ENCODE data around the gene ADCYAP1R1.

The ADCYAP1R1 gene

GRCh38 chr7:31058122-31058521 lies 6.0 kb downstream of the ADCYAP1R1 start:
- Histone ChIP-seq H3K4me1 (ENCODE audit: low read length) (no peaks in the 10 kb centered on the region), H3K4me3 (ENCODE audit: low read length) (no peak overlapping the region), H3K79me2 (ENCODE audit: low read length) (no peaks in the 10 kb centered on the region), H3K36me3 (replicated peaks; ENCODE audit: low read depth, low read length) (no peaks in the 10 kb centered on the region), H3K27ac (ENCODE audit: low read length) (no peak overlapping the region), H3K27me3 (ENCODE audit: low read depth, low read length) (no peaks in the 10 kb centered on the region), H4K20me1 (ENCODE audit: insufficient read depth, low read length) (no peaks in the 10 kb centered on the region), H3K9me3 (ENCODE audit: insufficient read depth, low read length) (no peaks in the 10 kb centered on the region), H3K9ac (ENCODE audit: low read length) (no peak overlapping the region), H3K4me2 (ENCODE audit: low read length) (no peak overlapping the region), H2AFZ (ENCODE audit: low read depth, low read length) (no peak overlapping the region)
- TF ChIP-seq, protein P1, sequence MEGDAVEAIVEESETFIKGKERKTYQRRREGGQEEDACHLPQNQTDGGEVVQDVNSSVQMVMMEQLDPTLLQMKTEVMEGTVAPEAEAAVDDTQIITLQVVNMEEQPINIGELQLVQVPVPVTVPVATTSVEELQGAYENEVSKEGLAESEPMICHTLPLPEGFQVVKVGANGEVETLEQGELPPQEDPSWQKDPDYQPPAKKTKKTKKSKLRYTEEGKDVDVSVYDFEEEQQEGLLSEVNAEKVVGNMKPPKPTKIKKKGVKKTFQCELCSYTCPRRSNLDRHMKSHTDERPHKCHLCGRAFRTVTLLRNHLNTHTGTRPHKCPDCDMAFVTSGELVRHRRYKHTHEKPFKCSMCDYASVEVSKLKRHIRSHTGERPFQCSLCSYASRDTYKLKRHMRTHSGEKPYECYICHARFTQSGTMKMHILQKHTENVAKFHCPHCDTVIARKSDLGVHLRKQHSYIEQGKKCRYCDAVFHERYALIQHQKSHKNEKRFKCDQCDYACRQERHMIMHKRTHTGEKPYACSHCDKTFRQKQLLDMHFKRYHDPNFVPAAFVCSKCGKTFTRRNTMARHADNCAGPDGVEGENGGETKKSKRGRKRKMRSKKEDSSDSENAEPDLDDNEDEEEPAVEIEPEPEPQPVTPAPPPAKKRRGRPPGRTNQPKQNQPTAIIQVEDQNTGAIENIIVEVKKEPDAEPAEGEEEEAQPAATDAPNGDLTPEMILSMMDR (IDR thresholded peaks at IDR 0.05; ENCODE audit: low read depth, low read length) = no peak
- no peak for TF ChIP-seq EZH2phosphoT487 (IDR thresholded peaks at IDR 0.05; ENCODE audit: low read depth)

GRCh38 chr7:31058688-31059087 lies 6.6 kb downstream of the ADCYAP1R1 start:
- Histone ChIP-seq H3K9ac (ENCODE audit: low read length) (no peak overlapping the region), H3K4me2 (ENCODE audit: low read length) (no peak overlapping the region), H3K27me3 (ENCODE audit: low read depth, low read length) (no peaks in the 10 kb centered on the region), H3K4me1 (ENCODE audit: low read length) (no peaks in the 10 kb centered on the region), H3K36me3 (replicated peaks; ENCODE audit: low read depth, low read length) (no peaks in the 10 kb centered on the region), H3K9me3 (ENCODE audit: insufficient read depth, low read length) (no peaks in the 10 kb centered on the region), H3K4me3 (ENCODE audit: low read length) (no peak overlapping the region), H4K20me1 (ENCODE audit: insufficient read depth, low read length) (no peaks in the 10 kb centered on the region), H3K79me2 (ENCODE audit: low read length) (no peaks in the 10 kb centered on the region), H3K27ac (ENCODE audit: low read length) (no peak overlapping the region), H2AFZ (ENCODE audit: low read depth, low read length) (no peak overlapping the region)
- TF ChIP-seq, protein P1 (IDR thresholded peaks at IDR 0.05; ENCODE audit: low read depth, low read length) = no peak
- TF ChIP-seq EZH2phosphoT487 (IDR thresholded peaks at IDR 0.05; ENCODE audit: low read depth) = no peak

GRCh38 chr7:31059551-31059950 lies 7.4 kb downstream of the ADCYAP1R1 start:
- Histone ChIP-seq H3K4me1 (ENCODE audit: low read length) (no peaks in the 10 kb centered on the region), H3K36me3 (replicated peaks; ENCODE audit: low read depth, low read length) (no peaks in the 10 kb centered on the region), H3K4me3 (ENCODE audit: low read length) (no peak overlapping the region), H3K9ac (ENCODE audit: low read length) (no peak overlapping the region), H3K79me2 (ENCODE audit: low read length) (no peaks in the 10 kb centered on the region), H2AFZ (ENCODE audit: low read depth, low read length) (no peak overlapping the region), H3K27ac (ENCODE audit: low read length) (no peak overlapping the region), H4K20me1 (ENCODE audit: insufficient read depth, low read length) (no peaks in the 10 kb centered on the region), H3K9me3 (ENCODE audit: insufficient read depth, low read length) (no peaks in the 10 kb centered on the region), H3K27me3 (ENCODE audit: low read depth, low read length) (no peaks in the 10 kb centered on the region), H3K4me2 (ENCODE audit: low read length) (no peak overlapping the region)
- TF ChIP-seq, protein P1 (IDR thresholded peaks at IDR 0.05; ENCODE audit: low read depth, low read length) = 0 out of 2 replicates have a peak, but pooled peaks have one; percentile 7
- TF ChIP-seq EZH2phosphoT487 (IDR thresholded peaks at IDR 0.05; ENCODE audit: low read depth) = no peak

GRCh38 chr7:31061185-31061584 lies 9.1 kb downstream of the ADCYAP1R1 start:
- H3K4me2 ChIP-seq (ENCODE audit: low read length) = no peak overlapping the region

More at GRCh38 chr7:31061185-31061584, 9.1 kb downstream of the ADCYAP1R1 start:
- TF ChIP-seq, protein P1 (IDR thresholded peaks at IDR 0.05; ENCODE audit: low read depth, low read length) = no peak
- no peak for TF ChIP-seq EZH2phosphoT487 (IDR thresholded peaks at IDR 0.05; ENCODE audit: low read depth)
- H3K4me3 ChIP-seq (ENCODE audit: low read length) = no peak overlapping the region
- H2AFZ ChIP-seq (ENCODE audit: low read depth, low read length) = no peak overlapping the region
- no peaks in the 10 kb centered on the region for H3K9me3 ChIP-seq (ENCODE audit: insufficient read depth, low read length)
- H3K27me3 ChIP-seq (ENCODE audit: low read depth, low read length) = no peaks in the 10 kb centered on the region
- H3K27ac ChIP-seq (ENCODE audit: low read length) = no peak overlapping the region
- H3K4me1 ChIP-seq (ENCODE audit: low read length) = no peaks in the 10 kb centered on the region
- H3K9ac ChIP-seq (ENCODE audit: low read length) = no peak overlapping the region
- no peaks in the 10 kb centered on the region for H3K36me3 ChIP-seq (replicated peaks; ENCODE audit: low read depth, low read length)
- H4K20me1 ChIP-seq (ENCODE audit: insufficient read depth, low read length) = no peaks in the 10 kb centered on the region
- H3K79me2 ChIP-seq (ENCODE audit: low read length) = no peaks in the 10 kb centered on the region

Data from OCI-LY3 (cell line).